Activated T-helper 9 cell treated with anti-CD3 and anti-CD28 coated beads, Interleukin-2, amount 50 U/mL, for 16 hours (primary cell): ENCODE measurements around the gene CIAPIN1.

Source experiments
- DNase-seq: peaks from one replicate; pipeline ENCODE4 v3.0.0-alpha.2; 2020; ENCODE audit warnings: low read depth

The CIAPIN1 gene

DNA sequence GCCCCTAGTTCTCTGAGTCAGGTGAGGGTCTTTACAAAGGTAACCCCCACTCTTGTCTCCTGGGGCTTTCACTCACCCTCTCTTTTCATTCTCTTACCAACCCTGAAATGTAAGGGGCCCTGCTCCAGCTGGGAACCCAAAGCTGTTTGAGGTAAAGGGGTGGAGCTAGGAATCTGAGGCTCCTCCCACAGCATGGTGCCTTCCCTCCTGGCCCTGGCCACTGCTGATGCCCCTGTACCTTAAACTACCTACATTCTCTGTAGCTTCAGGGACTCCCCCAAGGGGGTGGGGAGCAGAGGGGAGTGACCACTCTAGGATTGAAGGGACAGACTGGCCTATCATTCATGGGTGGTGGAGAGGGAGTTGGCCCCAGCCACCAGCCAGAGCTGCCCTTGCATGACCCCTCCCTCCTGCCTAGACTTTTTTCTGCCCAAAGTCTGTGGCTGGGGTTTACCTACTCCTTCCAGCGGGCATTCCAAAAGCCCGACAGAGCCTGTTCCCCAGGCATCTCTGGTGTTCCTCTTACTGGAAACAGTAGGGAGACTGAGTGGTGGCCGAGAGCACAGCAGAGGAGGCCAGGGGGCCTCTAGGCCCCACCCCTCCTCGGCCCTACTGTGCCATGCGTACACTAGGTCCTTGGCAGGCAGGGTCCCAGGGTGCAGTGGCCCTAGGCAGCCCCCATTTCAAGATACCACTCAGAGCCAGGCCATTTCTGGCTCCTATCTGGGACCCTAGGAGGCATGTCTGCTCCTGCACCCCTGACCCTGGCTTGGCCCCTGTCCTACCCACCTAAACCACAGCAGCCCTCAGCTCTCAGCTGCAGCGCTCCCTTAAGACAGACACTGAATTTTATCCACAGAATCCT lies 29.6 kb upstream of the CIAPIN1 start:
- no peak for DNase-seq

DNA sequence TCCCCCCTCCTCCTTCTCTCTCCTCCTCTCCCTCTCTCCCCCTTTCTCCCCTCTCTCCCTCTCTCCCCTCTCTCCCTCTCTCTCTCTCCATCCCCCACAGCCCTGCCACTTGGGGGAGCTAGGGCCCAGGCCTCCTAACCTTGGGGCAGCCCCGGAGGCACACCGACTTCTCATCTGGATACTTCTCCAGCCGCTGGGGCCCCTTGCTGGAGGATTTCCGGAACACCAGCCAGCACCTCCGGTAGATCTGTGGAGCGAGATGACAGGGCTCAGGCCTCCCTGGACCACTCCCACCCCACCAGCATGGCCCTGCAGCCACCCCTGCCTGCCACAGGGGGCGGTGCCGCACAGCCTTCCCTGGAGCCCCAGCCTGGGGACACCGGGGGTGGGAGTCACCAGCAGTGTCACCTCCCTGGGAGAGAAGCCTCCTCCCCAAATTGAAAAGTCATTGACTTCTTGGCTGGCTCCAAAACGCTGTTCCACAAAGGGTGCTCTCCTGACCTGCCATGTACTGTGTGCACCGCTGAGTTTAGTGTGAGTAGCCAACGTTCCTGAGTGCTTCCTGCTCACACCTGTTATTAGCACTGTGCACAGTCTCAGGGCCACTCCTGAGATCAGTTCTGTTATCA lies 28.6 kb upstream of the CIAPIN1 start:
- DNase-seq, result peak; percentile 71

DNA sequence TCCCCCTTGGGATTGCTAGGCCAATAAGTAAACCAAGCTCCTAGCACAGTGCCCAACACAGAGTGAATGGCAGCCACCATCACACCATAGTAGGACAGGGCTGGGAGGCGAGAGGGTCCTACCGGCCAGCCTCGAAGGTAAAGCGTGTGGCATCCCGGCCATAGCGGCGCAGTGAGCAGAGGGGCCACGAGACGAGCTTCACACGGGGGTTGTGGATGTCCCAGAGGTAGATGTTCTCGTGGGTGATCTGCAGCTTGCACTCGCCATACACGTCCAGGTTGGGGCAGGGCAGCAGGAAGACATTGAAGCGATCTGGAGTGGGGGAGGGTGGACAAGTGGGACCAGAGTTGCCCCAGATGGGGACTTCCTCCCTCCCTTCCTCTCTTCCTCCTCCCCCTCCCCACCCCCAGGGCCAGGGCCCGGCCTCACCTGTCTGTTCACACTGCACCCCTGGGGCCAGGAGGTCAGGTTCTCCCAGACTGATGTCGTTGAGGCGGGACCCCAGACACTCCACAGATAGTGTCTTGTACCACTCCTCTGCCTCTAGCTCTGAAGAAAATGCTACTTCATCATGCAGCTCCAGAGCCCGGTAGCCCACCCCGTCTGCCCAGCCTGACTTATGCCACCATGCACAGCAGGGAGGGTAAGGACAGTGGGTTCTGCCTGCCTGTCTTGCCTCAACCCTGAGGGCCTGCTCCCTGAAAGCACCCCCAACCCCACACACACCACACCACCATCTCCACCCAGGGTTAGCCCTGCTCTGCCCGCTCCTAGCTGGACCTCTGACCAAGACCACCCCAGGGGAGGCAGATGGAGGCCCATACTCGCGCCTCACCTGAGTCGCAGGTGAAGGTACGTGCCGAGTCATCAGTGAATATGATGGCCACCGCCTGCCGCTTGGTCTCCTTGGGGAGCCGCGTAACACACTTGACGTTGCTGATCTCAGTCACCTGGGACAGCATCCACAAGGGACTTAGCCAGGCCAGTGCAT lies 27.8 kb upstream of the CIAPIN1 start:
- DNase-seq, result no peak

DNA sequence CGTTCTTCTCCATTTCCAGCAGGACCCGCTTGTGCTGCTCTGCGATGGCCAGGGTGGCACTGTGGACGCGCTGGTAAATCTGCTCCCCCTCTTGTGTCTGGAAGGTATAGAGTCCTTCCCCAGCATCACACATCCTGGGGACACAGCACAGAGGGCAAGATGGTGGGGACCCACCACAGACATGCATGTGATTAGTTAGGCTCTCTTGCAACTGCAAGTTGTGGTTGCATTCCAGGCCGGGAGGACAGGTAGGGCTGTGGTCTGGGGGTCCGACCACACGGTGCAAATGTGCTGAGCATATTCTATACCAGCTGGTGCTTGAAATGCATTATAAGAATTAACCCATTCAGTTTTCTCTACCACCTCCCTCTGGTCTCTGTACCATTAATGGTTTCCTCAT lies 26.7 kb upstream of the CIAPIN1 start:
- no peak for DNase-seq

DNA sequence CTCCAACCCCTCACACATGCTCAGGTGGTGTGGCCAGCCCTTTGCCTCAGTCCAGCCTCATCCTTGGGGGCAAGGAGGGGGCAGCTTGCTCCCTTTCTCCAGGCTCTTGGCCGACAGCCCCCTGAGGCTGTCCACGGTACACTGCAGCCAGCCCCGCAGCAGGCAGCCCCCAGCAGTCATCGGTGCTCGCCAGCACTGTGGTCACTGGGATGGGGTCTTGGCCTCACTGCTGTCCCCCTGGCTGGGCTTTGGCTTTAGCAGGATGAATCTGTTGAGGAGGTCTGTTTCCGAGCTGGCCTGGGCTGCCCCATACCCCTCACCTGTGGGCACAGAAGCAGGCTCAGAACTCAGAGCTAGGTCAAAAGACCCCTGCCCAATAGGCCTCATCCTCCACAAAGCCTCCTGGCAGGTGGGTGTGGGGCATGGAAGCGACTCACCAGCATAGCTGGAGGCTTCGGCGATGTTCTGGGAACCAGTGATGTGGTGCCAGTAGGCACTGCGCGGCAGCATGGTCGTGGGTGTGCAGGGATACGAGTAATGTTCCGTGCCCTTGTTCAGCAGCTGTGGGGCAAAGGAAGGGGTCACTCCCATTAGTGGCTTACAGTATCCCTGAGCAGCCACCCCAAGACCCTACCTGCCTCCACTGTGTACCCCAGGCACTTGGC lies 26.1 kb upstream of the CIAPIN1 start:
- no peak for DNase-seq

DNA sequence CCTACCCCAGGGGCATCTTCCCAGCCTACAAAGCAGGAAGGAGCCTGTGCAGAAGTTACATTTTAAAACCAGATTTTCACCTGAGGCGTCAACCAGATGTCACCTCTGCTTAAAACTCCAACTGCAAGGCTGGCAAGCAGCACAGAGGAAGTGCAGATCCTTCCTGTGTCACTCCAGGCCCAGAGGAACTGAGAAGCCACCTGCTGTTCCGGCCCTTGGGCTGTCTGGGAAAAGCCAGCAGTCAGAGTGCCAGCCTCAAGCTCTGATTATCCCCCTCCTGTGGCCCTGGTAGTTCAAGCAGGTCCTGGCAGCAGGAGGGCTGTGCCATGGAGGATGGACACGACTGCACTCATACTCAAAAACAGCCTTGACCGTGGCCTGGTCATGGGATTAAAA lies 25.5 kb upstream of the CIAPIN1 start:
- no peak for DNase-seq

DNA sequence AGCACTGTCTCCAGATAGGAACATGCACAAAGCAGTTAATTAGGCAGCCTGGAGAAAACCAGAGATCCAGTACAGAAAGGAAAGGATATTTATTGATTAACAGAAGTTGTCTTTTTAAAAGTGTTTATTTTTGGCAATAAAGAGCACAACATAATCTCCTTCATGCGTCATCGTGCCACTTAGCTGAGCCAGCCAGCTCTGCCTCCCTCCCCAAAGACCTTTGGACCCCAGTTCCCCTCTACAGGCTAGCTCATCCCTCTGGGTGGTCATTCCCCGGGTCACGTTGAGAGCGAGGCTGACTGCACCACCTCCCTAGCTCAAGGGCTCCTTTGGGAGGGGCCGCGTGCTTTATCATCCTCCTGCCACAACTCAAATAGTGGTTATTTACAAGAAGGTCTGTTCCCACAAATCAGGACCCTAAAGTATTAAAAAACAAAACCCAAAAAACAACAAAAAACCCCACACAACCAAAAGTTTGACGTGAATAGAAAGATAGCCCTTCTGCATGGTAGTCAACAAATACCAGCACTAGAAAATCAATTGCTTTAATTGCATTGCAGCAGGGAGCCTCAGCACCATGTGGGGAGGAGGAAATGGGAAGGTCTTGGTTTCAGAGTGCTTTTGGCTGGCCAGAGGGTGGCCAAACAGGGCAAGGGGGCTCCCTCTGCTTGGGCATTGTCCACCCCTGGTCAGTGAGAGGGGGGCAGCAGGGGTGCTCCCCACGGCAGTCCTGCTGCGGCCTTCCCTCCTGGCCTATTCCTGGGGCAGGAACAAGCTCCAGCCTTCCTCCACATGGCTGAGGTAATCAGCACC lies 24.9 kb upstream of the CIAPIN1 start:
- DNase-seq, result no peak

DNA sequence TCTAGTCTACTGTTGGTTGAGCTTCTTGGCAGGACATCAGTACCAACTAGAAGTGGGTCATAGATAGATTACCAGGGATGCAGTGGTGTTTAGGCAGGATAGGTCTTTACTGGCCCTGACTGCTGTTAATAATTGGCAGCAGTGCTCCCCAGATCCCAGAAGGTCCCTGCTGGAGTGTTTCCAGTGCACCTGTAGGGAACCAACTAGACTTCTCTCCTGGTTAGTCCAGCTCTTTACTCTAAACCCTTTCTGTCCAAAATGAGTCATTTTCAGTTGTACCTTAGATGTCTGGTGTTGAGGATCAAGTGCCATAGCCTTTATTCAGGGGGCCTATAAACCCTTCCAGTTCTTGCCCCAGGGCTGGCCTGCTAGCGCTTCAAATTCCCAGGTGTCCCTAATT lies 24.0 kb upstream of the CIAPIN1 start:
- no peak for DNase-seq

DNA sequence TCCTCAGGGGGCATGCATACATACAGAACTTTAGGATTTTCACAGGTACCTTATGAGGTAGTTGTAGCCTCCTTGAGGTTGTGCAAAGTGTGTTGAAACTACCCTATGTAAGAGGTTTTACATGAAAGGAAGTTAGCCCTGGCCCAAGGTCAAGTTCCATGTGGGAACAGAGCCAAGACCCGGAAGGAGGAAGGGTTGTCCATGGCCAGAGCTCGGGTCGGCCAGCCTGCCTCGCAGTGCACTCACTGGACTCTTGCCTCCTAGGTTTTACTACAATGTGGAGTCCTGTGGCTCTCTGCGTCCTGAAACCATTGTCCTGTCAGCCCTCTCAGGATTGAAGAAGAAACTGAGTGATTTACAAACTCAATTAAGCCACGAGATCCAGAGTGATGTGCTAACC lies 23.5 kb upstream of the CIAPIN1 start:
- DNase-seq, result no peak

DNA sequence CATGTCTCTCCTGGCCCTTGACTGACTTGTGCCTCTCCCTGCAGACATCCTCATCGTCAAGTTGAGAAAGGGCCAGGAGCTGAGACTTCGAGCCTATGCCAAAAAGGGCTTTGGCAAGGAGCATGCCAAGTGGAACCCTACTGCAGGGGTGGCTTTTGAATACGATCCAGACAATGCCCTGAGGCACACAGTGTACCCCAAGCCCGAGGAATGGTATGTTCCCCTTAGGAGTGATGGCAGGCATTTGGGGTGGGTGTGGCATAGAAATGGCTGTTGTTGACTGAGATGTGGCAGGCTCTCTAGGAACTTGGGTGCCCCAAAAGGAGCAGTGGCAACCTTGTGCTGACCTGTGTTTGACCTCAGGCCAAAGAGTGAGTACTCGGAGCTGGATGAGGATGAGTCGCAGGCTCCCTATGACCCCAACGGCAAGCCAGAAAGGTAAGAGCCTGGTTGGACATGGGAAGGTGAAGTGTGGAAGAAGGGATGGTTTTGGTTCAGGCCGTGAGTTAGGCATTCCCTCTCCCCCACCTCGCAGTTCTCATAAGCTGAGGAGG lies 22.8 kb upstream of the CIAPIN1 start:
- DNase-seq, result no peak

DNA sequence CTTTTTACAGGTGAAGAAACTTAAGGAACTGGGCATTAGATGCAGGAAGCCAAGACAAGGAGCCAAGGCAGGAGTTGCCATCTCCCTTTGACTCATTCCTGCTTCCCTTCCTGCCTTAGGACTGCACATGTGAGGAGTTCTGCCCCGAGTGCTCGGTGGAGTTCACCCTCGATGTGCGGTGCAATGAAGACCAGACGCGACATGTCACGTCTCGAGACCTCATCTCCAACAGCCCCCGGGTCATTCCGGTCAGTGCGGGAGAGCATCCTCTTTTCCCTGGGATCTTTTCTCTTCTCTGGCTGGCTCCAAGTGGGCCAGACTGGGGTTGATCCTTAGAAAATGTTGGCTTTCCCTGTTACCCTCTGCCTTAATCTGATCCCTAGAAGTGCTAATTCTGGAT lies 21.9 kb upstream of the CIAPIN1 start:
- no peak for DNase-seq

DNA sequence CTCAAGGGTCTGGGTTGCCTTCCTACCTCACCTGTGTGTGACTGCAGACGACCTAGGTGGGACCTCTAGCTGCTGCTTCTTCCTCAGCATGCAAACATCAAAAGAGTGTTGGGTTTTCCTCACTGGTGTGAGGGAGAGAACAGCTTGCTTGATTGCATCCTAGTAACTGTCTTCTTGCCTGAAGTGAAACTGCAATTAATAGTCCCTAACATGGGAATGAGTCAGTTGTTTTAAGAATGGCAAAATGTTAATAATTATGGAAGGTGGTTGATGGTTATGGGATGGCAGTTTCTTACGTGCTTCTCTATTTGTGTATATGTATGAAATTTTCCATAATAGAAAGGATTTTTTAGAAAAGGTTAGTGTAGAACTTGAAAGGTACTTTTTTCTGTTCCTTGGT lies 21.2 kb upstream of the CIAPIN1 start:
- no peak for DNase-seq

DNA sequence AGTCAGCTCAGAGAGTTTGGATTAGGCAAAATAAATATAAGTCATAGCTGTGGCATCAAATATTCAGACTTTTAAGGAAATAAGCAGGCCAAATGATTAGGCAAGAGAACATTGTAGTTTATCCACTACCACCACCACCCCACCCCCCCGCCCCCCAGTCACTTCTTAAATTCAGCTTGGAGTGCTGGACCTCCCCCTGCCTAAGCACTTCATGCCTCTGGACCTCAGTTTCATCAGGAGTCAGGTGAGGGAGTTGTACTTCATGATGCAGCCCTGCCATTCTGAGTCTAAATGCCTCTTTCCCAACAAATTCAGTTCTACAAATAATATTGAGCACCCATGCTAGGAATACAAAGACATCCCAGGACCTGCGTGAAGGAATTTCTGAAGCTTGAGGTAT lies 17.3 kb upstream of the CIAPIN1 start:
- DNase-seq, result no peak

DNA sequence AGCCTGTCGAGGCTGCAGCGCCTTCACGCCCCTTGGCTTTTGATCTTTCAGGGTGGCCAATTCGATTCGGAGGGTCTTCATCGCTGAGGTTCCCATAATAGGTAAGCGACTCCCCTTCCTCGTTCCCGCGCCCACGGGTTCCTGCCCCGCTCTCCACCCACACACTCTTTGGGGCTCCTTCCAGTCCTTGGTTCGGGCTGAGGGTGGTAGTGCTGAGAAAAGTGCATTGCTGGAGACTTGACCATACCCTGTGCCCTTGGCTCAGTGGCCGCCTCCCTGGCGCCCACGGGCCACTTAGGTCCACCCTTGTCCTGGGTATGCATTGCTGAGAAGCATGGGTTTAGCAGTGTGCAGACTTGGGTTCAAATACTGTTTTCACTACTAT lies 15.8 kb upstream of the CIAPIN1 start:
- no peak for DNase-seq

DNA sequence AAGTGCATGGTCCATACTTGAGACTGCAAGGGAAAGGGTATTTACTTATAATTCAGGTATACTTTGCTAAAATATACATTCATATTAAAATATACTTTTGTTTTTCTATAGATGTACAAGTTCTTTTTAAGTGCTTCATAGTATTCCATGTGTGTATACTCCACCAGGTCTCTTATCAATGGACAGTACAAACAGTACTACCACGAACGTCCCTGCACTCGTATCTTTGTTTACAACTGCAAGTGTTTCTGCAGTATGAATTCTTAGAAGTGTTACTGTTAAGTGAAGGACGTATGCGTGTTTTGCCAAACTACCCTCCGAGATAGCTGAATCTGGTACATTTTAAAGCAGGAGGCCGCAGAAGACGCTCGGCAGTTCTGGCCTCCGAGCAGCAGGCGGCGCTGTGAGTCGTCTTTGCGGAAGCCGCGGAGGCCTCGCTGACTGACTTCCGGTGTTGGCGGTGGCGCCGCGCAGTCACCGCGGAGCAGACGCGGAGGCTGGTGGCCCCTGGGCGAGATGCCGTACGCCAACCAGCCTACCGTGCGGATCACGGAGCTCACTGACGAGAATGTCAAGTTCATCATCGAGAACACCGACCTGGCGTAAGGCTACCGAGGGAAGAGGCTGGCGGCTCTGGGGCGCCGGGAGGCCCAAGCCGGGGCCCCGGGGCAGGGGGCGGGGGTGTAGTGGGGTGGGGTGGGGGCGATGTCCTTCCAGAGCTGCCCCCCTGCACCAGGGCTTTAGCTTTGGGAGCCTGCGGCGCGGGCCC lies 15.2 kb upstream of the CIAPIN1 start, which contains the start of gene POLR2C:
TSS of gene POLR2C (plus strand) at position 471 of the 769 bp plus-strand sequence. CDS start at position 517, 46 bp downstream.
- peak; percentile 89 for DNase-seq

DNA sequence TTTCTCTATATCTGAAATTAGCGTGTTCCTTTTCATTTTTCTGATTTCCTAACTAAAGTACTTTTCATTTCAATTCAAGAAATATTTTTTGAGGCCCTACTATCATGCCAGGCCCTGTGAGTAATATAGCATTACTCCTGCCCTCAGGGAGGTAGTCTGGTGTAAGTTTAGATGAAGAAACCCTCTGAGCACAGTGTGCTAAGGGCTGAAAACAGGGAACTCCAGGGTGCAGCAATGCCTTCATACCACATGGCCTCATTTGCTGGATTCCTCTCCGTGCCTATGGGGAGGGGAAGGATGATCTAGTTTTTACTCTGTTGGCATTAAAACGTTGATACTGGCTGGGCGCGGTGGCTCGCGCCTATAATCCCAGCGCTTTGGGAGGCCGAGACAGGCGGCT lies 4.8 kb upstream of the CIAPIN1 start:
- DNase-seq, result no peak

DNA sequence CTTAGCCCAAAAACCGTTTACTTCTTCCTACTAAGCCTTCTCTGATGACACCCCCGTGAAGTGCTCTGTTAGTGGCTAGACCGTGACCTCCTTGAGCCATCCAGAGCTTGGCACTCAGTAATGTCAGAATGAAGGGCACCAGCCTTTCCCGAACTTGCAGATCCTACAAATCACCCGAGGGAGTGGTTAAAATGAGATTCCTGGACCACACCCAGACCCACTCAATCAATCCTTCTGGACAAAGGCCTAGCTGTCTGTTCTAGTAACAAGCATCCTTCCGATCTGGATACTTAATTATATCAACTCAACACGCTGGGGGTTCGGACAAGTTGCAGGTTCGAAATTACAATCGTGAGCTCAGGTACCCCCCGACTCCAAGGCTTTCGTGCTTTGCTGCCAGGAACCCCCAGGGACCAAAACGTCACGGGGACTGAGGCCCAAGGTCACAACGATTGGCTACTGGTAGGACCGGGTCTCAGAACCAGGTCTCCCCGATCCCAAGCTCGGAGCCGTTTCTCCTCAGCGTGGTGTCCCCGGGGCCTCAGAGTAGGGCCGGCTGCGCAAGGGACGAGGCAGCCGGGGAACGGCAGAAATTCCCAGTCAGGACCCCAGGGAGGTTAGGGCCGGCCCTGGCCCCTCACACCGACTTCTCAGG lies 527 bp downstream of the CIAPIN1 start:
- peak; percentile 3 for DNase-seq

DNA sequence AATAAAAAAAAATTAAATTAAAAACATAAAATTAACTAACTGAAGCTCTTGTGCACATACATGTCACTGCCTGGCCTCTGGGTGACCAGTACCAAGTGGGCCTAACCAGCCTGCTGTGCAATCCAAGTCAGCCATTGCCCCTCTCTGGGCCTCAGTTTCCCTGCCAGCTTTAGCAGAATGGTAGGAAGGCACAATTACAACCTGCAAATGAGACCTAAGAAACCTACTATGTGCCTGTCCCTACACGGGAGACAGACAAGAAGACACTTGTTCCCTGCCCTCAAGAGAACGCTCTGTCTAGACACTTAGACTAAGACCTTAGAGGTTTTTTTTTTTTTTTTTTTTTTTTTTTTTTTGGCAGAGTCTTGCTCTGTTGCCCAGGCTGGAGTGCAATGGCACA lies 1.7 kb downstream of the CIAPIN1 start:
- no peak for DNase-seq

DNA sequence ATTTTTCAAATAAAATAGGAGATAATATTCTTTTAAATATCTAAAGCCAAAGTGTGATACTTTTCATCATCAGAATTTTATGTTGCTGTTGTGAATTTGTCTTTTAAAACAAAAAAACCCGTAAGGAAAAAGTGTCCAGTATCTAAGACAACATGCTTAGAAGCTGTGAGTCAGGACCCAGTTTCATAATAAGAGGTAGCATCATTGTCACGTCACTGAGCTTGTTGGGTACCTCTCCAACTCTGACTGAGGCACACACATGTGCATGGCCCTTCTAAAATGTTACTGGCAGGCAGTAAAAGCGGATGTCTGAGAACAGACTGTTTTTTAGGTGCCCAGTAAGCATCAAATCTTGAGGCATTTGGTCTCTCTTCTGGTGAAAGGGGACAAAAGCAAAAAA lies 2.5 kb downstream of the CIAPIN1 start:
- DNase-seq, result no peak
